Neural crest cell (in vitro differentiated cells): ENCODE results near the gene TPRKB. TPM values are rescaled to one million over a fixed set of nuclear protein-coding genes. Genes with fewer than 3 reads are reported as not detected.
"Not testable (repeated sequence)": the region's sequence is repeated elsewhere in the genome, so short reads cannot be mapped to it uniquely, and the experiment has no call there.

Experiments used
- DNase-seq: peaks from one replicate; pipeline ENCODE4 v3.0.0; 2021; ENCODE audit warnings: low read depth, mixed read lengths, low spot score
- H3K27ac Mint-ChIP-seq: one replicate; pipeline ENCODE4 v1.8.0; 2021; ENCODE audit warnings: mild to moderate bottlenecking, mixed read lengths; ENCODE audit not compliant: unreplicated experiment
- H3K27me3 Mint-ChIP-seq: 2 replicates; pipeline ENCODE4 v1.8.0; 2021; ENCODE audit warnings: low read depth, mild to moderate bottlenecking, mixed read lengths
- H3K36me3 Mint-ChIP-seq: 2 replicates; pipeline ENCODE4 v1.8.0; 2021; ENCODE audit warnings: low read depth, mild to moderate bottlenecking, mixed read lengths
- H3K4me1 Mint-ChIP-seq: 2 replicates; pipeline ENCODE4 v1.8.0; 2021; ENCODE audit warnings: mixed read lengths
- H3K4me3 Mint-ChIP-seq: one replicate; pipeline ENCODE4 v1.8.0; 2021; ENCODE audit warnings: mild to moderate bottlenecking, mixed read lengths
- H3K9me3 Mint-ChIP-seq: 2 replicates; pipeline ENCODE4 v1.8.0; 2021; ENCODE audit warnings: mixed read lengths
- total RNA-seq: library from RNA; stranded (reverse); gene quantifications from 2 replicates; pipeline ENCODE4 v1.2.1, GENCODE V29; 2021
- TF ChIP-seq, protein P1 (sequence below): fragments of 200-600 bp; sonication (generic); conservative IDR thresholded peaks from 2 replicates; pipeline ENCODE4 v1.5.0; 2021; ENCODE audit warnings: antibody characterized with exemption, mild to moderate bottlenecking

TPRKB gene
- total RNA-seq, 1 donor from 2014 or later: 44.2 TPM

GRCh38 chr2:73708527-73708926, 28.6 kb downstream of the TPRKB start:
- H3K27me3 Mint-ChIP-seq: peaks cover 39% of the 10 kb centered on the region
- H3K27ac Mint-ChIP-seq: no peak overlapping the region
- DNase-seq: no peak
- peaks cover 3% of the 10 kb centered on the region for H3K9me3 Mint-ChIP-seq
- H3K36me3 Mint-ChIP-seq: no peaks in the 10 kb centered on the region
- H3K4me1 Mint-ChIP-seq: no peaks in the 10 kb centered on the region
- TF ChIP-seq, protein P1, sequence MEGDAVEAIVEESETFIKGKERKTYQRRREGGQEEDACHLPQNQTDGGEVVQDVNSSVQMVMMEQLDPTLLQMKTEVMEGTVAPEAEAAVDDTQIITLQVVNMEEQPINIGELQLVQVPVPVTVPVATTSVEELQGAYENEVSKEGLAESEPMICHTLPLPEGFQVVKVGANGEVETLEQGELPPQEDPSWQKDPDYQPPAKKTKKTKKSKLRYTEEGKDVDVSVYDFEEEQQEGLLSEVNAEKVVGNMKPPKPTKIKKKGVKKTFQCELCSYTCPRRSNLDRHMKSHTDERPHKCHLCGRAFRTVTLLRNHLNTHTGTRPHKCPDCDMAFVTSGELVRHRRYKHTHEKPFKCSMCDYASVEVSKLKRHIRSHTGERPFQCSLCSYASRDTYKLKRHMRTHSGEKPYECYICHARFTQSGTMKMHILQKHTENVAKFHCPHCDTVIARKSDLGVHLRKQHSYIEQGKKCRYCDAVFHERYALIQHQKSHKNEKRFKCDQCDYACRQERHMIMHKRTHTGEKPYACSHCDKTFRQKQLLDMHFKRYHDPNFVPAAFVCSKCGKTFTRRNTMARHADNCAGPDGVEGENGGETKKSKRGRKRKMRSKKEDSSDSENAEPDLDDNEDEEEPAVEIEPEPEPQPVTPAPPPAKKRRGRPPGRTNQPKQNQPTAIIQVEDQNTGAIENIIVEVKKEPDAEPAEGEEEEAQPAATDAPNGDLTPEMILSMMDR: no peak
- H3K4me3 Mint-ChIP-seq: no peak overlapping the region

GRCh38 chr2:73707636-73708035, 29.5 kb downstream of the TPRKB start:
- Mint-ChIP-seq H3K4me3 (no peak overlapping the region), H3K27ac (no peak overlapping the region), H3K4me1 (no peaks in the 10 kb centered on the region), H3K27me3 (peaks cover 34% of the 10 kb centered on the region), H3K9me3 (peaks cover 3% of the 10 kb centered on the region), H3K36me3 (no peaks in the 10 kb centered on the region)
- DNase-seq: no peak
- TF ChIP-seq, protein P1: no peak

DNA sequence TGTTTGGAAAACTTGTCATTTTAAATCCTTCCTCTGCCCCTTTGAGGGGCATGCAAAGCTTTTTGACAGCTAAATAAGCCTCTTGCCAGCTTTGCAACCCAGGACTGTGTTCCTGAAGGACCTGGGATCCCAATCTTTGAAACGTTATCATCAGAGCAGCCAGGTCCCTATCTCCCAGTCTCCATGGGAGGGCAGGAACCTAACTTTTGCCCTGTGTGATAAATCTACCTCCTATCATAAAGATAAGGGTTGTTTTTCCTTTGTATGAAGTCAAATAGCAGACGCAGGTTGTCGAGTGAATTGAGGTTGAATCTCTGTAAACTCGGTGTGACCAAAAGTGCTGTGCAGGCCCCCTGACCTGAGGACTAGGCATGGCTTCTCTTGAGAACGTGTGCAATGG, 30.1 kb downstream of the TPRKB start:
- no peak for DNase-seq
- H3K9me3 Mint-ChIP-seq: peaks cover 3% of the 10 kb centered on the region
- TF ChIP-seq, protein P1: no peak
- no peaks in the 10 kb centered on the region for H3K36me3 Mint-ChIP-seq
- no peak overlapping the region for H3K27ac Mint-ChIP-seq
- H3K27me3 Mint-ChIP-seq: peaks cover 28% of the 10 kb centered on the region
- no peak overlapping the region for H3K4me3 Mint-ChIP-seq
- no peaks in the 10 kb centered on the region for H3K4me1 Mint-ChIP-seq

GRCh38 chr2:73705091-73705490, 32.1 kb downstream of the TPRKB start:
- peaks cover 12% of the 10 kb centered on the region for H3K27me3 Mint-ChIP-seq
- no peak for DNase-seq
- H3K27ac Mint-ChIP-seq: no peak overlapping the region
- H3K4me3 Mint-ChIP-seq: no peak overlapping the region
- no peaks in the 10 kb centered on the region for H3K36me3 Mint-ChIP-seq
- H3K9me3 Mint-ChIP-seq: peaks cover 3% of the 10 kb centered on the region
- peaks cover 6% of the 10 kb centered on the region for H3K4me1 Mint-ChIP-seq
- TF ChIP-seq, protein P1: no peak

DNA sequence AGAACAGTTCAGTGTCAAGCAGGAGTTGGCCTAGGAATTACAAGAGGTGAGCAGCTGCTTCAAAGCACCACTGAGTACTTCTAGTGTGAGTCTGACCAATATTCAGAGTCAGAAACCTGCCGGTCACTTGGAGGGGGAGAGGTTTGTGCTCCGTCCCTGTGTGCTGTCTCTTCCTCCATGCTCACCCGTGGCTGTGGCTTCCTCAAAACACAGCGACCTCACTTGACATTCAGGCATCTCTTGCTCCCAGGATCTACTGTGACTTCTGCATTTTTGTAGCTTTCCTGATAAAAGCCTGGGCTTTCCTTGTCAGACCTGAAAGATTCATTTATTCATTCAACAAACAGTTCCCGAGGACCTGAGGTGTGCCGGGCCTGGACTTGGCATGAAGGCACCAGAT, 32.9 kb downstream of the TPRKB start:
- Mint-ChIP-seq H3K4me3 (no peak overlapping the region), H3K27me3 (peaks cover 5% of the 10 kb centered on the region), H3K4me1 (peaks cover 8% of the 10 kb centered on the region), H3K9me3 (no peaks in the 10 kb centered on the region), H3K27ac (peak overlapping the region; percentile 6), H3K36me3 (no peaks in the 10 kb centered on the region)
- TF ChIP-seq, protein P1: no peak
- no peak for DNase-seq

DNA sequence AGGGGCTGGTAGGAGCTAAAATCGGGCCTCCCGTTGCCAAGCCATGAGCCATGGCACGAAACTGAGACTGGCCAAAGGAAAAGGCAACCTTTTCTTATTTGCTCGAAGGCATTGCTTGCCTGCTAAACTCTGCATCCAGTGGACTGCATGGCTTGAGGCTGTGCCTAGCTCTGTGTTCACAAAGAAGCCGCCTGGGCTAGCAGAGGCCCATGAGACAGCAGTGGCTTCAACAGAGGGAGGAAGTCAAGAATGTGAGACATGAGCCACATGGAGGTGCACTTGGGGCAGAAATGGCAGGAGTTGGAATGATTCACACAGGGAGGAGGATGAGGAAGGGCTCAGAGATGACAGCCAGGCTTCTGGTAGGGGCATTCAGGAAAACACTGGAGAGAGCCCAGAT, 33.5 kb downstream of the TPRKB start:
- no peaks in the 10 kb centered on the region for H3K9me3 Mint-ChIP-seq
- no peak overlapping the region for H3K4me3 Mint-ChIP-seq
- TF ChIP-seq, protein P1: no peak
- no peaks in the 10 kb centered on the region for H3K36me3 Mint-ChIP-seq
- peaks cover 5% of the 10 kb centered on the region for H3K27me3 Mint-ChIP-seq
- DNase-seq: no peak
- no peak overlapping the region for H3K27ac Mint-ChIP-seq
- H3K4me1 Mint-ChIP-seq: peaks cover 8% of the 10 kb centered on the region

- not testable (repeated sequence) for H3K27me3 Mint-ChIP-seq, DNase-seq, H3K4me3 Mint-ChIP-seq, H3K36me3 Mint-ChIP-seq, H3K27ac Mint-ChIP-seq, H3K9me3 Mint-ChIP-seq, H3K4me1 Mint-ChIP-seq
Measured at GRCh38 chr2:73702852-73703493, 34.2 kb downstream of the TPRKB start.
